GM12878 (cell line): ENCODE measurements around the gene TMEM14A. TPM values are rescaled to one million over a fixed set of nuclear protein-coding genes. Genes with fewer than 3 reads are reported as not detected.

Source experiments
- ATAC-seq: fragments of 200-7000 bp; cut with Tn5 transposase; 3 replicates; pipeline ENCODE4 v1.9.1; 2020; ENCODE audit warnings: mild to moderate bottlenecking, moderate library complexity
- BruUV-seq: library from RNA; stranded (reverse); fragments of 400-500 nt; replicated peaks from 2 replicates; lab custom pipeline; 2021; lab: Mats Ljungman, UMichigan
- CTCF ChIA-PET: fragments of 300-600 bp; sonication (Branson Sonifier 250); formaldehyde crosslinking; extraction: SDS; loops from one replicate; lab custom pipeline; 2021; ENCODE audit warnings: inconsistent platforms; lab: Yijun Ruan, JAX
- POLR2A ChIA-PET: fragments of 350-600 bp; formaldehyde crosslinking; extraction: SDS; loops from one replicate; lab custom pipeline; 2021; ENCODE audit warnings: inconsistent platforms; lab: Charles Lee
- RAD21 ChIA-PET: fragments of 300-600 bp; sonication (Branson Sonifier 250); formaldehyde crosslinking; loops from one replicate; lab custom pipeline; 2023; ENCODE audit warnings: antibody characterized with exemption; ENCODE audit not compliant: unreplicated experiment; lab: Charles Lee
- SMC1A ChIA-PET: fragments of 300-600 bp; sonication (Branson Sonifier 250); formaldehyde crosslinking; loops from one replicate; lab custom pipeline; 2023; ENCODE audit not compliant: unreplicated experiment, uncharacterized antibody; lab: Charles Lee
- DNase-seq: peaks from one replicate; pipeline ENCODE4 v3.0.0-alpha.2; 2011; ENCODE audit warnings: low read depth, low spot score
- FAIRE-seq: peaks from 3 replicates; lab custom pipeline; 2011; peaks lifted over from hg19 to GRCh38; lab: Jason Lieb, UNC
- H2AFZ ChIP-seq: 2 replicates; pipeline ENCODE4 v1.6.0; 2011; ENCODE audit warnings: low read depth, low read length, control low read depth; ENCODE audit not compliant: control insufficient read depth
- H3K27ac ChIP-seq: 2 replicates; pipeline ENCODE4 v1.5.1; 2011; ENCODE audit warnings: control low read depth; ENCODE audit not compliant: control insufficient read depth, insufficient read depth
- H3K27me3 ChIP-seq, 2 experiments: replicated peaks in 1 of 2; 2 replicates each; pipeline versions ENCODE4 v1.6.0 to v1.6.1; 2011; ENCODE audit warnings: low read length in 1 of 2; ENCODE audit not compliant: control insufficient read depth in 2 of 2, insufficient read depth in 2 of 2
- H3K36me3 ChIP-seq, 2 experiments: 2 replicates each; pipeline ENCODE4 v1.5.1; 2011; ENCODE audit warnings: low read length in 1 of 2; ENCODE audit not compliant: control insufficient read depth in 2 of 2, insufficient read depth in 2 of 2
- H3K4me1 ChIP-seq: 2 replicates; pipeline ENCODE4 v1.6.1; 2011; ENCODE audit warnings: mild to moderate bottlenecking, low read length, moderate library complexity, mixed read lengths; ENCODE audit not compliant: control insufficient read depth, insufficient read depth
- H3K4me2 ChIP-seq: 2 replicates; pipeline ENCODE4 v1.6.0; 2011; ENCODE audit warnings: control low read depth; ENCODE audit not compliant: control insufficient read depth, insufficient read depth
- H3K4me3 ChIP-seq: fragments of 200-600 bp; sonication (generic); 2 replicates; pipeline ENCODE4 v1.5.1; 2016
- H3K79me2 ChIP-seq: 2 replicates; pipeline ENCODE4 v1.6.0; 2011; ENCODE audit warnings: low read length; ENCODE audit not compliant: control insufficient read depth, insufficient read depth
- H3K9ac ChIP-seq: 2 replicates; pipeline ENCODE4 v1.8.0; 2011; ENCODE audit warnings: low read length, control low read depth, mixed read lengths; ENCODE audit not compliant: control insufficient read depth, insufficient read depth
- H3K9me3 ChIP-seq: replicated peaks from 3 replicates; pipeline ENCODE4 v1.5.1; 2011; ENCODE audit warnings: mild to moderate bottlenecking, low read length; ENCODE audit not compliant: control insufficient read depth, insufficient read depth
- H4K20me1 ChIP-seq: 2 replicates; pipeline ENCODE4 v1.6.0; 2011; ENCODE audit not compliant: control insufficient read depth, insufficient read depth
- CEBPZ ChIP-seq: fragments of 150-350 bp; IDR thresholded peaks from 2 replicates; pipeline ENCODE4 v1.6.1; 2016; ENCODE audit warnings: low read depth, low read length
- JUNB ChIP-seq: IDR thresholded peaks from 2 replicates; pipeline ENCODE4 v1.6.1; 2016; ENCODE audit warnings: antibody characterized with exemption, mild to moderate bottlenecking
- MAX ChIP-seq: IDR thresholded peaks from 2 replicates; pipeline ENCODE4 v1.6.1; 2012; ENCODE audit warnings: low read depth, low read length, improper control_type of control experiment
- MTA2 ChIP-seq: fragments of 450-650 bp; IDR thresholded peaks from 2 replicates; pipeline ENCODE4 v1.6.1; 2016; ENCODE audit warnings: low read depth, mild to moderate bottlenecking, moderate library complexity
- NR2C2 ChIP-seq: IDR thresholded peaks from 2 replicates; pipeline ENCODE4 v1.6.1; 2011; ENCODE audit warnings: borderline replicate concordance, low read depth; ENCODE audit not compliant: control insufficient read depth, insufficient read length
- RBBP5 ChIP-seq: fragments of 200-600 bp; sonication (generic); conservative IDR thresholded peaks from 2 replicates; pipeline ENCODE4 v1.6.1; 2016
- SKIL ChIP-seq: fragments of 450-650 bp; IDR thresholded peaks from 2 replicates; pipeline ENCODE4 v1.6.1; 2017; ENCODE audit warnings: mild to moderate bottlenecking, low read depth, inconsistent platforms; ENCODE audit not compliant: poor library complexity, severe bottlenecking
- in situ Hi-C: fragments of 300-500 bp; cut with MboI; formaldehyde crosslinking; loops from 9 replicates; pipeline ENCODE4 v1.14.3; 2018; ENCODE audit warnings: mixed read lengths
- intact Hi-C: fragments of 100-400 bp; cut with micrococcal nuclease; formaldehyde crosslinking; loops from one replicate; pipeline ENCODE4 v1.14.2; 2022; ENCODE audit not compliant: unreplicated experiment
- polyA plus RNA-seq, 11 experiments: library from polyadenylated mRNA; depleted of rRNA in 4 of 11; unstranded in 6 of 11; stranded (reverse) in 5 of 11; fragments of >200 nt; fragmentation: Nextera tagmentation in 4 of 11; fragmentation: Illumina TruSeq in 1 of 11; extraction: Ambion mirVana in 4 of 11; extraction: Trizol in 1 of 11; gene quantifications; 1 replicate in 1 of 11; 2 replicates in 10 of 11; pipeline versions ENCODE4 v1.2.1 to v1.2.3, GENCODE V29; 2011 to 2016; ENCODE audit warnings: inconsistent platforms in 2 of 11, missing spikeins in 2 of 11, low read depth in 1 of 11
- total RNA-seq, 4 experiments: library from RNA; depleted of rRNA in 3 of 4; stranded (reverse); fragments of >200 nt in 3 of 4; fragmentation: Illumina TruSeq in 1 of 4; extraction: Trizol in 1 of 4; gene quantifications; 2 replicates each; pipeline versions ENCODE4 v1.2.1 to v1.2.3, GENCODE V29; 2013 to 2021

Gene TMEM14A
- total and polyA plus RNA-seq, 10 of the 15 experiments (the other 5 are each of a cell fraction or from before 2014, with no cell fraction given), result 15.6 to 143 (median 33.1) TPM

- ChIA-PET POLR2A (no interaction called here), CTCF (interaction anchor here (1.0 to 6.4 kb wide), 26 partner anchors 9 to 831 kb away, joined by 3 to 99 read pairs (median 5); partner anchors contain the start of gene EFHC1), SMC1A (interaction anchor here (0.6 to 6.1 kb wide), 8 partner anchors 9 to 366 kb away, joined by 3 to 66 read pairs (median 6); no protein-coding TSS in a partner anchor), RAD21 (interaction anchor here (1.8 to 4.6 kb wide), 2 partner anchors 9 to 12 kb away, joined by 6 to 31 read pairs; no protein-coding TSS in a partner anchor)
- no peak for ATAC-seq
- Histone ChIP-seq H3K79me2 (no peaks in the 10 kb centered on the region), H3K9me3 (no peaks in the 10 kb centered on the region), H4K20me1 (no peaks in the 10 kb centered on the region), H3K27ac (no peak overlapping the region), H3K36me3 (no peaks in the 10 kb centered on the region), H3K4me2 (no peak overlapping the region), H3K4me3 (no peak overlapping the region), H2AFZ (no peak overlapping the region), H3K4me1 (no peaks in the 10 kb centered on the region), H3K9ac (no peak overlapping the region), H3K27me3 (no peaks in the 10 kb centered on the region)
- DNase-seq, result no peak
- in situ Hi-C loops, result no loop called here
- FAIRE-seq, result no peak
- BruUV-seq, result no TSS peak
- intact Hi-C loops, result no loop called here
- TF ChIP-seq MTA2 (no peak), CEBPZ (no peak), NR2C2 (no peak), MAX (no peak), SKIL (no peak), RBBP5 (no peak), JUNB (no peak)
Observed at GRCh38 chr6:52653151-52653550, 17.8 kb upstream of the TMEM14A start.
